ENCODE data around the gene FOXP1. TPM values are rescaled to one million over a fixed set of nuclear protein-coding genes. Genes with fewer than 3 reads are reported as not detected.

The FOXP1 gene
- total RNA-seq, 1 experiment from 2014 or later = 334 TPM

GRCh38 chr3:71565976-71566375 is 17.6 kb downstream of the FOXP1 start:
- H3K27me3 ChIP-seq (ENCODE audit: low read length) = no peaks in the 10 kb centered on the region
- H3K9me2 ChIP-seq (replicated peaks; ENCODE audit: insufficient read depth, low read length) = no peaks in the 10 kb centered on the region
- H4K20me1 ChIP-seq (ENCODE audit: insufficient read depth, low read depth, low read length) = no peaks in the 10 kb centered on the region
- H3K36me3 ChIP-seq (ENCODE audit: insufficient read depth, low read length) = peaks cover 32% of the 10 kb centered on the region
- no peaks in the 10 kb centered on the region for H3K9me3 ChIP-seq (ENCODE audit: low read length)
- H3K4me1 ChIP-seq (ENCODE audit: low read length) = peaks cover 89% of the 10 kb centered on the region
- peak overlapping the region; percentile 69 for H3K9ac ChIP-seq (ENCODE audit: low read length)
- peak; percentile 79 for DNase-seq
- no peak overlapping the region for H2AFZ ChIP-seq (ENCODE audit: low read length)
- peak overlapping the region; percentile 50 for H3K4me3 ChIP-seq (ENCODE audit: low read length)
- peaks cover 79% of the 10 kb centered on the region for H3K79me2 ChIP-seq (ENCODE audit: low read length)
- peak overlapping the region; percentile 97 for H3K27ac ChIP-seq (ENCODE audit: low read length)
- H3K4me2 ChIP-seq (ENCODE audit: low read depth, low read length, poor library complexity, severe bottlenecking) = peak overlapping the region; percentile 82

- no peaks in the 10 kb centered on the region for H3K27me3 ChIP-seq (ENCODE audit: low read length)
- H3K27ac ChIP-seq (ENCODE audit: low read length) = peak overlapping the region; percentile 97
- no peaks in the 10 kb centered on the region for H3K9me2 ChIP-seq (replicated peaks; ENCODE audit: insufficient read depth, low read length)
- H4K20me1 ChIP-seq (ENCODE audit: insufficient read depth, low read depth, low read length) = no peaks in the 10 kb centered on the region
- no peaks in the 10 kb centered on the region for H3K9me3 ChIP-seq (ENCODE audit: low read length)
- peaks cover 35% of the 10 kb centered on the region for H3K36me3 ChIP-seq (ENCODE audit: insufficient read depth, low read length)
- H2AFZ ChIP-seq (ENCODE audit: low read length) = no peak overlapping the region
- peak overlapping the region; percentile 50 for H3K4me3 ChIP-seq (ENCODE audit: low read length)
- DNase-seq = peak; percentile 93
- peak overlapping the region; percentile 69 for H3K9ac ChIP-seq (ENCODE audit: low read length)
- H3K4me2 ChIP-seq (ENCODE audit: low read depth, low read length, poor library complexity, severe bottlenecking) = peak overlapping the region; percentile 82
- peaks cover 82% of the 10 kb centered on the region for H3K4me1 ChIP-seq (ENCODE audit: low read length)
- H3K79me2 ChIP-seq (ENCODE audit: low read length) = peaks cover 79% of the 10 kb centered on the region
These were observed 18.2 kb downstream of the FOXP1 start for GRCh38 chr3:71565316-71565715.

GRCh38 chr3:71564361-71564760 is 19.2 kb downstream of the FOXP1 start:
- Histone ChIP-seq H3K27ac (ENCODE audit: low read length) (peak overlapping the region; percentile 97), H3K4me1 (ENCODE audit: low read length) (peaks cover 73% of the 10 kb centered on the region)
- peak; percentile 89 for DNase-seq

GRCh38 chr3:71563827-71564226 is 19.7 kb downstream of the FOXP1 start:
- no peaks in the 10 kb centered on the region for H4K20me1 ChIP-seq (ENCODE audit: insufficient read depth, low read depth, low read length)
- H3K4me3 ChIP-seq (ENCODE audit: low read length) = peak overlapping the region; percentile 50
- H2AFZ ChIP-seq (ENCODE audit: low read length) = no peak overlapping the region
- H3K27ac ChIP-seq (ENCODE audit: low read length) = peak overlapping the region; percentile 97
- H3K36me3 ChIP-seq (ENCODE audit: insufficient read depth, low read length) = peaks cover 46% of the 10 kb centered on the region
- peaks cover 83% of the 10 kb centered on the region for H3K79me2 ChIP-seq (ENCODE audit: low read length)
- H3K4me1 ChIP-seq (ENCODE audit: low read length) = peaks cover 72% of the 10 kb centered on the region
- peak; percentile 93 for DNase-seq
- H3K9me2 ChIP-seq (replicated peaks; ENCODE audit: insufficient read depth, low read length) = no peaks in the 10 kb centered on the region
- H3K9me3 ChIP-seq (ENCODE audit: low read length) = no peaks in the 10 kb centered on the region
- H3K4me2 ChIP-seq (ENCODE audit: low read depth, low read length, poor library complexity, severe bottlenecking) = peak overlapping the region; percentile 82
- no peaks in the 10 kb centered on the region for H3K27me3 ChIP-seq (ENCODE audit: low read length)
- peak overlapping the region; percentile 69 for H3K9ac ChIP-seq (ENCODE audit: low read length)

More at GRCh38 chr3:71564361-71564760, 19.2 kb downstream of the FOXP1 start:
- H3K27me3 ChIP-seq (ENCODE audit: low read length) = no peaks in the 10 kb centered on the region
- no peak overlapping the region for H2AFZ ChIP-seq (ENCODE audit: low read length)
- H3K36me3 ChIP-seq (ENCODE audit: insufficient read depth, low read length) = peaks cover 42% of the 10 kb centered on the region
- peak overlapping the region; percentile 82 for H3K4me2 ChIP-seq (ENCODE audit: low read depth, low read length, poor library complexity, severe bottlenecking)
- H3K9ac ChIP-seq (ENCODE audit: low read length) = peak overlapping the region; percentile 69
- H3K4me3 ChIP-seq (ENCODE audit: low read length) = peak overlapping the region; percentile 50
- no peaks in the 10 kb centered on the region for H3K9me3 ChIP-seq (ENCODE audit: low read length)
- no peaks in the 10 kb centered on the region for H4K20me1 ChIP-seq (ENCODE audit: insufficient read depth, low read depth, low read length)
- H3K9me2 ChIP-seq (replicated peaks; ENCODE audit: insufficient read depth, low read length) = no peaks in the 10 kb centered on the region
- peaks cover 83% of the 10 kb centered on the region for H3K79me2 ChIP-seq (ENCODE audit: low read length)

GRCh38 chr3:71562938-71563337 is 20.6 kb downstream of the FOXP1 start:
- Histone ChIP-seq H3K9me3 (ENCODE audit: low read length) (no peaks in the 10 kb centered on the region), H2AFZ (ENCODE audit: low read length) (no peak overlapping the region), H3K9ac (ENCODE audit: low read length) (peak overlapping the region; percentile 38), H3K4me2 (ENCODE audit: low read depth, low read length, poor library complexity, severe bottlenecking) (peak overlapping the region; percentile 82), H3K27ac (ENCODE audit: low read length) (peak overlapping the region; percentile 97), H3K4me3 (ENCODE audit: low read length) (peak overlapping the region; percentile 47), H3K9me2 (replicated peaks; ENCODE audit: insufficient read depth, low read length) (no peaks in the 10 kb centered on the region), H3K27me3 (ENCODE audit: low read length) (no peaks in the 10 kb centered on the region), H4K20me1 (ENCODE audit: insufficient read depth, low read depth, low read length) (no peaks in the 10 kb centered on the region), H3K36me3 (ENCODE audit: insufficient read depth, low read length) (peaks cover 46% of the 10 kb centered on the region), H3K4me1 (ENCODE audit: low read length) (peaks cover 67% of the 10 kb centered on the region), H3K79me2 (ENCODE audit: low read length) (peaks cover 82% of the 10 kb centered on the region)
- no peak for DNase-seq

GRCh38 chr3:71560665-71561064 is 22.9 kb downstream of the FOXP1 start:
- H3K4me2 ChIP-seq (ENCODE audit: low read depth, low read length, poor library complexity, severe bottlenecking) = no peak overlapping the region
- H2AFZ ChIP-seq (ENCODE audit: low read length) = no peak overlapping the region
- peaks cover 83% of the 10 kb centered on the region for H3K79me2 ChIP-seq (ENCODE audit: low read length)
- no peak overlapping the region for H3K9ac ChIP-seq (ENCODE audit: low read length)
- no peaks in the 10 kb centered on the region for H3K9me2 ChIP-seq (replicated peaks; ENCODE audit: insufficient read depth, low read length)
- H3K36me3 ChIP-seq (ENCODE audit: insufficient read depth, low read length) = peaks cover 41% of the 10 kb centered on the region
- no peaks in the 10 kb centered on the region for H4K20me1 ChIP-seq (ENCODE audit: insufficient read depth, low read depth, low read length)
- H3K27ac ChIP-seq (ENCODE audit: low read length) = peak overlapping the region; percentile 43; the same call in 1 of the 2 replicates
- DNase-seq = no peak
- H3K27me3 ChIP-seq (ENCODE audit: low read length) = no peaks in the 10 kb centered on the region
- H3K9me3 ChIP-seq (ENCODE audit: low read length) = no peaks in the 10 kb centered on the region
- H3K4me3 ChIP-seq (ENCODE audit: low read length) = no peak overlapping the region
- peaks cover 67% of the 10 kb centered on the region for H3K4me1 ChIP-seq (ENCODE audit: low read length)

- peaks cover 91% of the 10 kb centered on the region for H3K79me2 ChIP-seq (ENCODE audit: low read length)
- no peak overlapping the region for H2AFZ ChIP-seq (ENCODE audit: low read length)
- DNase-seq = no peak
- no peak overlapping the region for H3K4me3 ChIP-seq (ENCODE audit: low read length)
- peak overlapping the region; percentile 43 for H3K27ac ChIP-seq (ENCODE audit: low read length)
- H3K27me3 ChIP-seq (ENCODE audit: low read length) = no peaks in the 10 kb centered on the region
- H3K9me3 ChIP-seq (ENCODE audit: low read length) = no peaks in the 10 kb centered on the region
- peaks cover 47% of the 10 kb centered on the region for H3K36me3 ChIP-seq (ENCODE audit: insufficient read depth, low read length)
- no peak overlapping the region for H3K9ac ChIP-seq (ENCODE audit: low read length)
- no peaks in the 10 kb centered on the region for H3K9me2 ChIP-seq (replicated peaks; ENCODE audit: insufficient read depth, low read length)
- no peak overlapping the region for H3K4me2 ChIP-seq (ENCODE audit: low read depth, low read length, poor library complexity, severe bottlenecking)
- peaks cover 67% of the 10 kb centered on the region for H3K4me1 ChIP-seq (ENCODE audit: low read length)
- H4K20me1 ChIP-seq (ENCODE audit: insufficient read depth, low read depth, low read length) = no peaks in the 10 kb centered on the region
These were observed 23.9 kb downstream of the FOXP1 start for GRCh38 chr3:71559578-71560162.

- H2AFZ ChIP-seq (ENCODE audit: low read length) = no peak overlapping the region
- H3K27ac ChIP-seq (ENCODE audit: low read length) = peak overlapping the region; percentile 43
- H3K4me3 ChIP-seq (ENCODE audit: low read length) = no peak overlapping the region
- no peak overlapping the region for H3K9ac ChIP-seq (ENCODE audit: low read length)
- no peaks in the 10 kb centered on the region for H3K27me3 ChIP-seq (ENCODE audit: low read length)
- DNase-seq = no peak
- peaks cover 67% of the 10 kb centered on the region for H3K4me1 ChIP-seq (ENCODE audit: low read length)
- H3K9me3 ChIP-seq (ENCODE audit: low read length) = no peaks in the 10 kb centered on the region
- H3K79me2 ChIP-seq (ENCODE audit: low read length) = peaks cover 95% of the 10 kb centered on the region
- H4K20me1 ChIP-seq (ENCODE audit: insufficient read depth, low read depth, low read length) = no peaks in the 10 kb centered on the region
- H3K9me2 ChIP-seq (replicated peaks; ENCODE audit: insufficient read depth, low read length) = no peaks in the 10 kb centered on the region
- H3K36me3 ChIP-seq (ENCODE audit: insufficient read depth, low read length) = peaks cover 52% of the 10 kb centered on the region
- H3K4me2 ChIP-seq (ENCODE audit: low read depth, low read length, poor library complexity, severe bottlenecking) = no peak overlapping the region
These were observed 24.5 kb downstream of the FOXP1 start for GRCh38 chr3:71559021-71559420.
